ACC112 (cell line): Measurements from ENCODE around the gene PCBD1.

Experiments used
- H2AFZ ChIP-seq: fragments of 200-600 bp; sonication (generic); one replicate; pipeline ENCODE4 v1.6.0; 2017; ENCODE audit warnings: antibody characterized with exemption, low read length; ENCODE audit not compliant: unreplicated experiment
- H3K27ac ChIP-seq: fragments of 200-600 bp; sonication (generic); 2 replicates; pipeline ENCODE4 v1.5.1; 2014; ENCODE audit warnings: low read depth, mild to moderate bottlenecking, antibody characterized with exemption, low read length, moderate library complexity
- H3K27me3 ChIP-seq: fragments of 200-600 bp; sonication (generic); 2 replicates; pipeline ENCODE4 v1.6.1; 2014; ENCODE audit warnings: mild to moderate bottlenecking, antibody characterized with exemption, low read length, moderate library complexity, mixed read lengths; ENCODE audit not compliant: insufficient read depth
- H3K36me3 ChIP-seq: fragments of 200-600 bp; sonication (generic); 2 replicates; pipeline ENCODE4 v1.6.1; 2016; ENCODE audit warnings: mild to moderate bottlenecking, antibody characterized with exemption, low read length, moderate library complexity, mixed read lengths; ENCODE audit not compliant: insufficient read depth
- H3K4me1 ChIP-seq: fragments of 200-600 bp; sonication (generic); one replicate; pipeline ENCODE4 v1.6.1; 2016; ENCODE audit warnings: low read length, mixed read lengths; ENCODE audit not compliant: insufficient read depth, unreplicated experiment, control insufficient read depth
- H3K4me3 ChIP-seq: fragments of 200-600 bp; sonication (generic); 2 replicates; pipeline ENCODE4 v1.5.1; 2014; ENCODE audit warnings: mild to moderate bottlenecking, low read depth, low read length
- H3K79me2 ChIP-seq: fragments of 200-600 bp; sonication (generic); one replicate; pipeline ENCODE4 v1.6.0; 2016; ENCODE audit warnings: low read length; ENCODE audit not compliant: control insufficient read depth, unreplicated experiment, insufficient read depth

Gene PCBD1

GRCh38 chr10:70909326-70909935, 21.1 kb upstream of the PCBD1 start:
- Histone ChIP-seq H2AFZ (no peak overlapping the region), H3K4me3 (no peak overlapping the region), H3K79me2 (no peaks in the 10 kb centered on the region), H3K27me3 (0 out of 2 replicates have a peak, but pooled peaks cover under 1% of the 10 kb centered on the region), H3K4me1 (no peaks in the 10 kb centered on the region), H3K36me3 (no peaks in the 10 kb centered on the region), H3K27ac (no peak overlapping the region)

DNA sequence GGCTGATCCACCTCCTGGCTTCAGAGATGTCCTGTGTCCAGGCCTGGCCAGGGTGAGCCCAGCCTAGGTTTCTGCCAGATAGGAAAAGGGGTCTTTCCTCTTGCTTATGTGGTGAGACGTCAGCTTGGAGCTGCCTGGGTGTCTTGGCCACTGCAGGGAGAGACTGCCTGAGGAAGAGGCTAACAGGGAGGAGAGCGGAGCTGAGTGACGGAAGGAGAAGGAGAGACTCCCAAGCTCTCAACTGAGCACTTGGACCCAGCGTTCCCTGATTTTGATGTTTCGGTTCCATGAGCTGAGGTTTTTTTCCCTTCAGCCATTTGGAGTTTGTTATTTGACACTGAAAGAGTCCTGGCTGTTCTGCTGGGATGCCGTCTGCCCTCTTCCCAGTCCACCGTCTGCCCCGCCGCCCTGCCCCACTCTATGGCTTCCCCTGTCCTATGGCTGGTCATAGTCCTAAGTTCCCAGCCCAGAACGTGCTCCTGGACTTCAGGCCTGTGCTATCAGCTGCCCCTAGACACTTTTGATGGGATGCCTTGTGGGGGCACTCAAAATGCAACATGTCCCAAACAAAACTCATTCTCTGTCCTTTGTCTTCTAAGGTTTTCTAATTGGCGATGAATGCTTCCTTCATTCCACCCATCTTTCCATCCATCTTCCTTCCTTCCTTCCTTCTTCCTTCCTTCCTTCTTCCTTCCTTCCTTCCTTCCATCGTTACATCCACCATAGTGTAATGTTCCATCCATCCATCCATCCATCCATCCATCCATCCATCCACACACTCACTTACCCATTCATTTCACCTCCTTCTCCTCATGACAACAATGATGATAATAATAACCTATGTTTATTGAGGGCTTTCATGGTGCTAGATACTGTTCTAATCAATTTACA, 20.3 kb upstream of the PCBD1 start:
- no peak overlapping the region for H3K4me3 ChIP-seq
- no peak overlapping the region for H2AFZ ChIP-seq
- no peaks in the 10 kb centered on the region for H3K79me2 ChIP-seq
- H3K27me3 ChIP-seq, result 0 out of 2 replicates have a peak, but pooled peaks cover 3% of the 10 kb centered on the region
- H3K36me3 ChIP-seq, result no peaks in the 10 kb centered on the region
- no peaks in the 10 kb centered on the region for H3K4me1 ChIP-seq
- no peak overlapping the region for H3K27ac ChIP-seq

DNA sequence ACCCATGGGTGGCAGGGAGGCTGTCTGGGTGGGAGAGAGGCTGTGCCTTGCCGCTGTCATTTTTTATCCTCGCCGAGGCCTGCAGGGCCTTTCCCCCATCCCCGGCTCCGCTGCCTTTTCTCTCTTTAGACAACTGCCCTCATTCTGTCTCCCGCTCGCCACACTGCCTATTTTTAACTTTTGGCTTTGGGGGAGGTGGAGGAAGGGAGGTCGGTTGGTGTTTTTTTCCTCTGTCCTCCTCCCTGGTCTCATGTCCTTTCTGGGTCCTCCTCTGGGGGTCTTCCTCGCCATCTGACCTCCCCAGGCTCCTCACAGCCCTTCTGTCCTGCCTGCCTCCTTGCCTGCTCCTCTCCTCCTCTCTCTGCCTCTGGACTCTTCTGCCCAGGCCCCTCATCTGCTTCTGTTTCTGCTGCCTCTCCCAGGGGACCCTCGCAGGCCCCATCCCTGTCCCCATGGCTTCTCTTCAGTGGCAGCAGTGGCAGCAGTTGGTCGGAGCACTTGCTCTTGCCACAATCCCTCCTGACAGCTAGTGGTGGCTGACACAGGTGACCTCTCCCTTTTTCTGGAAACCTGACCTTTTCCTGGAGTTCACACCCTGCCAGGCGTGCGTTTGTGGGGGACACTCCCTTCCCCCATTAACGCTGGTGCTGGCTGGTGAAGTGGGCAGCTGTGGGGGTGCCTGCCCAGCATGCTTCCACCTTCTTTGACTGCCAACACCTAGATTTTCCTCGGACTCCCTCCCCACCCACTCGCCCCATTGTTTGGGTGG, 19.5 kb upstream of the PCBD1 start:
- H3K27ac ChIP-seq, result no peak overlapping the region

DNA sequence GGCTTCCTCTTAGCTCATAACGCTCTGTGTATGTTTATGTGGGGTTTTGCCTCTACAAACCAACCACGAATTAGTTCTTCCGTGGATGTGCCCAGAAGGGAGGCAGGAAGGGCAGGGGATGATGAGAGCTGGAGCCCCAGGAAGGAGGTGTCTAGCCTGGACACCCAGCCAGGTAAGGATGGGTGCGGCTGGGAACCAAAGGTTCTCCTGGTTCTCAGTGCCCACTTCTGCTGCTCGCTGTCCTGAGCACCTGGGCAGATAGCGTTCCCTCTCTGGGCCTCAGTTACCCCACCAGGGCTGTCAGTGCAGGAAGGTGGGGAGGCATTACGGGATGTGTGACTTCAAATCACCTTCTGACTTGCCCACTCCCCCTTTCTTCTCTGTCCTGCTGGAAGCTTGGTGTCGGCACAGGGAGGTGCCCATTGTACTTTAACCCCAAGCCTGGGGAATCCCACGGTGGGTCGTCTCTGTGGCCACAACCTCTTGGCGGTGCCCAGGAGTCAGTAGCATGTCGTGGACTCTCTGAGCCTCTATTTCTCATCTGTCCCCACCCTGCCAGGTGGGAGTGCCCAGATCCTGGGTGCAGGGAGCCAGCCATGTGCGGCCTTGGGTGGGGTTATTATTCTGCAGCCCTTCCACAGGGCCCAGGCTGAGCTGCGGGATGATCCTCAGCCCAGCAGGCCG, 18.7 kb upstream of the PCBD1 start:
- peaks cover 3% of the 10 kb centered on the region for H3K4me1 ChIP-seq
- no peak overlapping the region for H2AFZ ChIP-seq
- no peak overlapping the region for H3K27ac ChIP-seq
- H3K79me2 ChIP-seq, result no peaks in the 10 kb centered on the region
- 0 out of 2 replicates have a peak, but pooled peaks cover 3% of the 10 kb centered on the region for H3K27me3 ChIP-seq
- no peak overlapping the region for H3K4me3 ChIP-seq
- H3K36me3 ChIP-seq, result no peaks in the 10 kb centered on the region

More for the DNA sequence above, 19.5 kb upstream of the PCBD1 start:
- H3K4me3 ChIP-seq, result no peak overlapping the region
- H3K79me2 ChIP-seq, result no peaks in the 10 kb centered on the region
- H3K4me1 ChIP-seq, result peaks cover 3% of the 10 kb centered on the region
- H3K36me3 ChIP-seq, result no peaks in the 10 kb centered on the region
- no peak overlapping the region for H2AFZ ChIP-seq
- H3K27me3 ChIP-seq, result 0 out of 2 replicates have a peak, but pooled peaks cover 3% of the 10 kb centered on the region

- Histone ChIP-seq H3K4me3 (no peak overlapping the region), H3K27me3 (0 out of 2 replicates have a peak, but pooled peaks cover 3% of the 10 kb centered on the region), H3K36me3 (no peaks in the 10 kb centered on the region), H2AFZ (no peak overlapping the region), H3K4me1 (peaks cover 3% of the 10 kb centered on the region), H3K27ac (no peak overlapping the region), H3K79me2 (no peaks in the 10 kb centered on the region)
Measured at GRCh38 chr10:70906031-70906783, 17.8 kb upstream of the PCBD1 start.

- H3K27me3 ChIP-seq, result 0 out of 2 replicates have a peak, but pooled peaks cover 3% of the 10 kb centered on the region
- no peaks in the 10 kb centered on the region for H3K79me2 ChIP-seq
- no peak overlapping the region for H3K4me3 ChIP-seq
- no peaks in the 10 kb centered on the region for H3K36me3 ChIP-seq
- peaks cover 3% of the 10 kb centered on the region for H3K4me1 ChIP-seq
- H3K27ac ChIP-seq, result no peak overlapping the region
- H2AFZ ChIP-seq, result no peak overlapping the region
Measured at GRCh38 chr10:70905071-70906021, 17.0 kb upstream of the PCBD1 start.

- no peak overlapping the region for H3K27ac ChIP-seq
- H2AFZ ChIP-seq, result no peak overlapping the region
- no peaks in the 10 kb centered on the region for H3K79me2 ChIP-seq
- no peak overlapping the region for H3K4me3 ChIP-seq
- peaks cover 3% of the 10 kb centered on the region for H3K4me1 ChIP-seq
- H3K36me3 ChIP-seq, result no peaks in the 10 kb centered on the region
- 0 out of 2 replicates have a peak, but pooled peaks cover 3% of the 10 kb centered on the region for H3K27me3 ChIP-seq
Measured at GRCh38 chr10:70903262-70903921, 15.0 kb upstream of the PCBD1 start.

DNA sequence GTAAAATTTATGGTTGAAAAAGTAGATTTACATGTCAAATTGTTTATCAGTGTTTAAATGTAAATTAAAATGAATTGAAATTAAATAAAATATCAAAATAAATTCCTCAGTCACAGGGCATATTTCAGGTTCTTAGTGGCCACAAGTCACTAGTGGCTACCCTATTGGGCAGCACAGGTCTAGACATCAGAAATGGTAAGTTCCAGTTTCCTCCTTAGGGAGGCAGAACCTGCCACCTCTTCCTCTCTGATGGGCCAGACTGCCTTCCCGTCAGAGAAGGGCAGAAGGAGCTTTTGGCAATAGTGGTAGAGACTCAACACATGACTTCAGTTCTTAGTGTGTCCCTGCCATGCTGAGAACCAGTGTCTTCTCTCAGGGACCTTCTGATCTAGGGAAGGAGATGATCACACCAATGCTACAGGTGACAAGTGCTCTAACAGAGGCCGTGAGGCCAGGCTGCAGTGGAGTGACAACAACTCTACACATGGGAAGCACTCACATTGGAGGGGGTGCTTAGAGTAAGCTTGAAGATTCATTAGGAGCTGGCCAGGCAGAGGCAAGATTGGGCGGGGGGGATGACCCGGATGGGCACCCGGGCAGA, 14.4 kb upstream of the PCBD1 start:
- Histone ChIP-seq H3K4me1 (peaks cover 3% of the 10 kb centered on the region), H3K27ac (no peak overlapping the region), H3K4me3 (no peak overlapping the region), H3K36me3 (no peaks in the 10 kb centered on the region), H3K27me3 (0 out of 2 replicates have a peak, but pooled peaks cover 3% of the 10 kb centered on the region), H2AFZ (no peak overlapping the region), H3K79me2 (no peaks in the 10 kb centered on the region)
